ENCODE data around the gene NOL11. TPM values are rescaled to one million over a fixed set of nuclear protein-coding genes. Genes with fewer than 3 reads are reported as not detected.

Gene NOL11
- total and polyA plus RNA-seq, 2 of the 8 experiments (the other 6 are each of a cell fraction or from before 2014, with no cell fraction given): 58.0 to 97.2 TPM

- no peak overlapping the region for H2BK12ac ChIP-seq (ENCODE audit: low read depth, low read length)
- H2BK120ac ChIP-seq (replicated peaks; ENCODE audit: low read depth, low read length): no peak overlapping the region
- H3K4ac ChIP-seq (replicated peaks; ENCODE audit: insufficient read length, low read depth, low read length): no peak overlapping the region
- no peaks in the 10 kb centered on the region for H3K79me1 ChIP-seq (ENCODE audit: low read depth, low read length)
- DNase-seq (ENCODE audit: low read depth in 1 of 2, low spot score in 2 of 2) (no peak), FAIRE-seq (no peak)
- H2BK15ac ChIP-seq (ENCODE audit: low read length): no peak overlapping the region
- no peak overlapping the region for H4K91ac ChIP-seq (replicated peaks; ENCODE audit: insufficient read length, low read length)
- H4K20me1 ChIP-seq (replicated peaks in 1 of 2; ENCODE audit: control insufficient read depth in 1 of 2, insufficient read depth in 2 of 2, low read length in 2 of 2): no peaks in the 10 kb centered on the region
- no peak overlapping the region for H3K4me2 ChIP-seq (ENCODE audit: insufficient read depth in 1 of 2, low read depth in 2 of 2, low read length in 2 of 2)
- H3K27me3 ChIP-seq (replicated peaks in 1 of 4; ENCODE audit: control insufficient read depth in 3 of 4, extremely low read depth in 1 of 4, insufficient read depth in 3 of 4, low read length in 3 of 4): no peaks in the 10 kb centered on the region
- H3K9me3 ChIP-seq (ENCODE audit: insufficient read depth in 2 of 2, low read depth in 1 of 2, low read length in 1 of 2): no peaks in the 10 kb centered on the region
- ChIA-PET POLR2A (ENCODE audit: partially characterized antibody) (no interaction called here), CTCF (ENCODE audit: partially characterized antibody) (interaction anchor here (1.1 to 2.4 kb wide), 3 partner anchors 9 to 28 kb away, joined by 4 to 7 read pairs (median 5); no protein-coding TSS in a partner anchor)
- no peak overlapping the region for H2AFZ ChIP-seq (ENCODE audit: low read length)
- H3K4me1 ChIP-seq (replicated peaks in 1 of 4; ENCODE audit: control insufficient read depth in 3 of 4, insufficient read depth in 4 of 4, low read length in 3 of 4): no peaks in the 10 kb centered on the region
- no peak overlapping the region for H3K14ac ChIP-seq (ENCODE audit: insufficient read length)
- H2AK5ac ChIP-seq (ENCODE audit: low read depth, low read length): no peak overlapping the region
- 96% methylated on average over 2 of the region's 2 CpGs; no CpG with 5 or more reads in 1 of the 2 experiments for WGBS, 2 experiments (ENCODE audit: extremely low coverage in 1 of 2, insufficient coverage in 1 of 2, insufficient read length in 1 of 2, insufficient replicate concordance in 2 of 2, low coverage in 1 of 2, low lambda C conversion rate in 2 of 2, missing lambda C conversion rate in 1 of 2)
- no peak overlapping the region for H3K27ac ChIP-seq (ENCODE audit: low read depth, low read length)
- no peaks in the 10 kb centered on the region for H3K79me2 ChIP-seq (ENCODE audit: control insufficient read depth in 1 of 2, insufficient read depth in 2 of 2, low read length in 2 of 2)
- H2BK5ac ChIP-seq (ENCODE audit: low read depth, low read length): no peak overlapping the region
- H3K9ac ChIP-seq (replicated peaks in 1 of 4; ENCODE audit: extremely low read depth in 1 of 4, low read depth in 3 of 4, low read length in 3 of 4): no peak overlapping the region
- H3K23me2 ChIP-seq (ENCODE audit: low read depth, low read length): no peaks in the 10 kb centered on the region
- no peak overlapping the region for H3K23ac ChIP-seq (ENCODE audit: insufficient read length)
- no peak overlapping the region for H3K4me3 ChIP-seq (ENCODE audit: extremely low read depth in 1 of 4, insufficient read depth in 2 of 4, low read depth in 3 of 4, low read length in 4 of 4)
- H3K36me3 ChIP-seq (ENCODE audit: control insufficient read depth in 2 of 4, insufficient read depth in 4 of 4, low read length in 3 of 4): no peaks in the 10 kb centered on the region
- H4K8ac ChIP-seq (ENCODE audit: extremely low read depth, insufficient read depth, low read length): no peak overlapping the region
- H3K56ac ChIP-seq (replicated peaks; ENCODE audit: insufficient read length, low read depth, low read length): no peak overlapping the region
- H3K18ac ChIP-seq (ENCODE audit: extremely low read depth, low read length): no peak overlapping the region
- H4K5ac ChIP-seq (ENCODE audit: insufficient read length, low read depth, low read length): no peak overlapping the region
- H2BK20ac ChIP-seq (ENCODE audit: low read length): no peak overlapping the region
- TF ChIP-seq ZNF274 (IDR thresholded peaks at IDR 0.05; ENCODE audit: borderline replicate concordance, extremely low read depth, low read length): no peak
- TF ChIP-seq SAP30 (IDR thresholded peaks at IDR 0.05; ENCODE audit: insufficient read depth, insufficient replicate concordance, low read length): no peak
- TF ChIP-seq CREB1 (IDR thresholded peaks at IDR 0.05): no peak
- no peak for TF ChIP-seq MAX (IDR thresholded peaks at IDR 0.05)
- no peak for TF ChIP-seq HDAC6 (IDR thresholded peaks at IDR 0.05; ENCODE audit: low read depth, low read length)
- no peak for TF ChIP-seq POU5F1 (IDR thresholded peaks at IDR 0.05; ENCODE audit: low read depth, low read length)
- no peak for TF ChIP-seq RBBP5 (IDR thresholded peaks at IDR 0.05; ENCODE audit: borderline replicate concordance, low read depth, low read length)
- TF ChIP-seq EZH2 (IDR thresholded peaks at IDR 0.05; ENCODE audit: low read depth, low read length, severe bottlenecking): no peak
- TF ChIP-seq KDM5A (IDR thresholded peaks at IDR 0.05; ENCODE audit: low read length): no peak
- TF ChIP-seq BACH1 (IDR thresholded peaks at IDR 0.05; ENCODE audit: low read length): no peak
- TF ChIP-seq RAD21 (IDR thresholded peaks at IDR 0.05 in 1 of 2, conservative IDR thresholded peaks at IDR 0.05 in 1 of 2; ENCODE audit: low read depth in 2 of 2, low read length in 2 of 2): no peak
- TF ChIP-seq NRF1 (IDR thresholded peaks at IDR 0.05; ENCODE audit: low read depth, low read length): no peak
- no peak for TF ChIP-seq CBX5 (IDR thresholded peaks at IDR 0.05; ENCODE audit: low read depth, low read length)
- no peak for TF ChIP-seq JUND (IDR thresholded peaks at IDR 0.05; ENCODE audit: low read length)
- TF ChIP-seq SIX5 (IDR thresholded peaks at IDR 0.05; ENCODE audit: low read depth, low read length): no peak
These were observed 39.3 kb upstream of the NOL11 start for GRCh38 chr17:67678414-67678813.
